Pulmonary artery endothelial cell (primary cell): ENCODE data around the gene FRMD4A. TPM values are rescaled to one million over a fixed set of nuclear protein-coding genes. Genes with fewer than 3 reads are reported as not detected.

Source experiments
- DNase-seq: peaks from one replicate; pipeline ENCODE4 v3.0.0-alpha.2; 2011; ENCODE audit warnings: low read depth, low spot score
- total RNA-seq: library from RNA; depleted of rRNA; stranded (reverse); fragments of >200 nt; gene quantifications from 2 replicates; pipeline ENCODE4 v1.2.3, GENCODE V29; 2014

FRMD4A gene
- total RNA-seq, 1 donor from 2014 or later: 95.3 TPM

DNA sequence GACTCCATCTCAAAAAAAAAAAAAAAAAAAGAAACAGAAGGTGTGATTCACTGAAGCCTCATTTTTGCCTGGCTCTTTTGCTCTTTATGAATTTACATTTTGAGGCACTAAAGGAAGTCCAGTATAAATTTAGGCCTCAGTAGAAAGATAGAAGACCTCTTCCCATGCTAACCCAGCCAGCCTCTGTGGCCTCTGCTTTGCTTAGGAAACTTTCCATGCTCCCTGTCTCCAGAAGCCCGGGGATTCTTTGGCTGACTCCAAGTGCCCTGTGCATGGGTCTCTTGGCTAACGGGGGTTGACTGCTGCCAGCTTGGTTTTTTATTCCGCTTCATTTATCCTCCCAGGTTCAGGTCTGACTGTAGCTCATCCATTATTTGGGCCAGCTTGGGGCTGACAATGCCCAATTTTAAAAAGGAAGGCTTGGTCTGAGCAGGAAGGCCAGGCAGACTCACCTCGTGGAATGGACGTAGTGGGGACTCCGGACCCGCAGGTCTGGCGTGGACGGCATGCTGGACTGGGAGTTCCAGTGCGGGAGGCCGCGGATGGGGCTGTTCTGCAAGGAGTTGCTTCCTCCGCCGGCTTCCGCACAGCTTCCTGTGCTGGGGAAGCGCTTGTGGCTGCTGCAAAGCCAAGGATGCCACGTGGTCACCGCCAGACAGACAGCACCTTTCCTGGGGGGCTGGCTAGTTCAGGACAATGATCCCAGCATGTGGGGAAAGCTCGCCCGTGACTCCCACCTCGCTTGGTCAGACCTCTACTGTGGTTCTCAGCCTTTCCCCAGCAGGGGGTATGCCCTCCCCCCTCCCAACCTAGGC lies 671.6 kb downstream of the FRMD4A start:
- DNase-seq: no peak

DNA sequence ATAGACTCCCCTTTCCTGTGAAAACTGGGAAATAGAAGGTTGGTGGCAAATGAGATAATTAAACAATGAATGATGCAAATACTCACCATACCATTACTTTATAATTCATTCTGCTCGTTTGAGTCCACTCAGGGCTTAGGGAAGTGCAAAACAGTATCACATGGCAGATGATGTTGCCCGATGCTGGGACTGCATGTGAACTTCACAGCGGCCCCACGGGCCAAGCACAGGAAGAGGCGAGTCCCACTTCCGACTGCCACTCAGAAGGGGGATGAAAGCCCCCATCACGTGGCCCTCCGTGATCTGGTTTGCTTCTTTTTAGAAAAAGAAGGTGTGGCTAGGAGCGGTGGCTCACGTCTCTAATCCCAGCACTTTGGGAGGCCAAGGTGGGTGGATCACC lies 672.5 kb downstream of the FRMD4A start:
- no peak for DNase-seq

DNA sequence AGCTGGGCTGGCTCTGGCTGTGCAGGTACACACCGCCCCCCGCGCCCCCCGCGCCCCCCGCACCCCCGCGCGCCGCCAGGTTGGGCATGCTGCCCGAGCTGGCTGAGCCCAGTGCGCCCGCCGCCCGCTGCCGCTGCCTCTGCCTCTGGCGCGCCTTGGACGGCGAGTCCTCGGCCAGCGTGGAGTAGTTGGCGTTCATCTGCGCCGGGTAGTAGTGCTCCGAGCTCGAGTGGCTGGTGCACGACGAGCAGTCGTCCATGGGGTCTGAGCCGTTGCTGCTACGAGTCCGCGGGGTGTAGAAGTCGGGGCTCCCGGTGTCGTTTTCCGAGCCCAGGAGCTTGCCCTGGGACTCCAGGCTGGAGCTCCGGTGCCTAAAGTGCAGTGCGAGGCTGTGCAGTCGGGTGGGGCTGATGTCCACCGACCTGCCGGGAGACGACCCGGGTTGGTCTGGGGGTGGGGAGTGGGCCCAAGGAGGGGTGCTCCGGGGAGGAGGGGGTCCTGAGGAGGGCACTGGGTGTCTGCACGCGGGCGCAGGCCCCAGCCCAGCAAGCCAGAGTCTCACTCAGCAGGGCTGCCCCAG lies 673.5 kb downstream of the FRMD4A start:
- no peak for DNase-seq

DNA sequence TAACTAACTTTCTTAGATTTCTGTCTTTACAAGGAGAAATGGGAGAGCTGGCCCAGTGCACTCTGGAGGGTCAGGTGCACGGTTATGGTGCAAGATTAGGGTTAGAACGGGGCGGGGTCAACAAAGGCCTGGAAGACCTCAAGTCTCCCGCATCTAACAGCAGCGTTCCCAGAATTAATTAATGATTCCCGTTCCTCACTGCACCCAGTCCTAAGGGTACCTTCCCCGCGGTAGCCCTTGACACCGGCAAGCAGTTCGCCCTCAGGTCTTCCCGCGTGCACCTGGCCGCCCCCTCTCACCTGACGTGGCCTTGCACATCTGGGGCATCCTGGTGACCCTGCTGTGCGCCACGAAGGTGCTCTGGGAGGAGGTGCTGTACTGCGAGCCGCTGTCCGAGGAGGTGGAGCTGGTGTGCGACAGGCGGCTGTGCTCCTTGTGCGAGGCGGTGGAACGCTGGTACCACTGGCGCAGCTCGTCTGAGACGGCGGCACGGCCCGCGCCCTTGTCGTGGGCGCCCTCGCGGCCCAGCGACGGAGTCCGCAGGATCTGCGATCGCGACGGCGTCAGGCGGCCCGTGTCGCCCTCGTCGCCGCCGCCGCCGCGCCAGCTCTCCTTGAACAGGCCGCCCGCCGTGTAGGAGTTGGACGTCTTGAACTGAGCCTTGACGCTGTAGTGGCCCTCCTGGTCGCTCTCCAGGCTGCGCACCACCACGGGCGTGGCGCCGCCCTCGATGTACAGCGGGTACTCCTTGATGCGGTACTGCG lies 674.2 kb downstream of the FRMD4A start:
- no peak for DNase-seq

DNA sequence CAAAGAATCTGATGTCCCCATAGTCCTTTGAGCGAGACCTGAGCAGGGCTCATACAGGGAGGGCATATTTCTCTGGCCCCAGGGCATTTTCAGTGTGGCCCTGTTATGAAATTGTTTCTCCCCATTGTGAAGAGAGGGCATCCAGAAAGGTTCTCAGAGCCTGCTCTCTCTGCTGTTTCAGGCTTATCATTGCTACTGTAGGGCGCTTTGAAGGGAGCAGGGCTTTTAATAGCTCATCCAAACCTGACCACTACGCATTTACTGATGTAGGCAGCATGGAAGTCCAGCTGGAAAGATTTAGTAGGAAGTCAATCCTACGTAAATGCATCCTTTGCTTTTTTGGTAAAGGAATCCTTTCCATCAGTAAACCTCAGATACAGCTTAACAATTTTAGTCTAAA lies 675.9 kb downstream of the FRMD4A start:
- no peak for DNase-seq

DNA sequence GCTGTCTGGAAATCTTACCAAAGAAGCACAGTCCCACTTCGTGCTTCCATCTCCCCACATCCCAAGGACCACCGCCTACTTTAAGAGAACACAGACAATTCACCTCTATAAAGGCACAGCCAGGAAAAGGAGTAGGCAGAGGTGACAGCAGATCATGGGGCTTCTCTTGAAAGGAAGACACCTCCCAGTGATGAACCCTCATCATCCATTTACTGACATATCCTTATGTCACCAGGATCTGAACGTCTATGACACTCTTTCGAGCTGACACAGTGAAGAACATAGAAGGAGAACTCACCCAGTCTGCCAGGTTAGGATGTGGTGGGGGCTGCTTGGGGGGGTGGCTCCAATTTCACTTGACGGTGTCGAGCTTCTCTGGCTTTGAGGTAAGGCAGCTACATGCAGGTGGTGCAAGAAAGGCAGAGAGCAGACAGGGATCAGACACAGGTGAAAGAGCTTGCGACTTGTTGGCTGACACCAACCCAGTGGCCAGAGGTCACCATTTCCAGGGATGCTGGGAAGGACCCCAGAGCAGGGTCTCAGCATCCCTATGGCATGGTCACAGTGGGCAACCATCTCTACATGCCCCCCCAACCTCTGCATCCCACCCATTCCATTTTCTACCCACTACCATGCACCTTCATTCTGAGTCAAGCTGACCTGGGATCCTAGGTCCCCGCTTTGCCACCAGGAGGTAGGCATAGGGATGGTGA lies 676.5 kb downstream of the FRMD4A start:
- no peak for DNase-seq

DNA sequence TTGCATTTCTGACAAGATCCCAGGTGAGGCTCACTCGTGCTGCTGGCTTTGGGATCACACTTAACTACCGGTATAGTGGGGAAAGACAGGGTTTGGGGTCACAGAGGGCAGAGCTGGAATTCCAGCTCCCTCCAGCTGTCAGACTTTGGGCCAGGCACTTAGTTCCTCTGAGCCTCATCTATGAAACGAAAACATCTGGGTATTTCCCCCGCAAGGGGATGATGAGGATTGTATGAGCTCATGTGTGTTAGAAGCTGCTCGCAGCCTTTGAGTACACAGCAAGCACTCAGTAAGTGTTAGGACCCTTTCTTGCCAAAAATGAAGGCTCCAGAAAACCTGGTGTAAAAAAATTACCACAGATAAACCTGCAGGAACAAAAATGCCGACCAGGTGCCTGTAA lies 677.9 kb downstream of the FRMD4A start:
- DNase-seq: no peak

DNA sequence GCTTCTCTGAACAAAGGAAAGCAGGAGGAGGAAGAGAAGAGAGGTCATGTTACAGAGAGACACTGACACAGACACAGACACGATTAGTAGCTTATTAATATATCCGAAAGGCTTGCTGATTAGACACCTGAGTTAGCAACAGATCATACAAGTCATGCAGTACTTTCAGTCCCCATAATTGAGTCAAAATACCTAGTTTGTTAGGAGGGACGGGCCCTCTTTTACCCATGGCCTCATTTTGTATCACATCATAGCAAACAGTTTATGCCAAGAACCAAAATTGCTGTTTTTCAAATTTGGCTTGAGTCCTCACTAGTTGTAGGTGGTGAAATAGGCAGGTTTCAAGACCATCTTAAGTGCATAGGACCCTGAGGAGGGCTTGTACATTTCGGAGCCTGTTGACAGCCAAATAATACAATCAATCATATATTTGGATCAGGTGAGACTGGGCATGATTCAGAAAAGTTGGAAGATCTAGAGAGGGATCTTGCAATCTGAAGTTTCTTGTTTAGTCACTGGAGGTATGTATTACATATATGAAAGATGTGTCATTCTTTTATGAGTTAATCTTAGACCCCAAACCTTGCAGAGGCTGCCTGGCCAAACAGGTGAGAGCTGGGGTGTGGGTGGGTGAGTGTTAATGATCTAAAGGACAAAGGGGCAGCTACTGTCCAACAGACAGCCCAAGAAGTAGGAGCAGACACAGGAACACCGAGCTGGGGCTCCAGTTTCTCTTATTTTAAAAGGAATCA lies 678.6 kb downstream of the FRMD4A start:
- no peak for DNase-seq

DNA sequence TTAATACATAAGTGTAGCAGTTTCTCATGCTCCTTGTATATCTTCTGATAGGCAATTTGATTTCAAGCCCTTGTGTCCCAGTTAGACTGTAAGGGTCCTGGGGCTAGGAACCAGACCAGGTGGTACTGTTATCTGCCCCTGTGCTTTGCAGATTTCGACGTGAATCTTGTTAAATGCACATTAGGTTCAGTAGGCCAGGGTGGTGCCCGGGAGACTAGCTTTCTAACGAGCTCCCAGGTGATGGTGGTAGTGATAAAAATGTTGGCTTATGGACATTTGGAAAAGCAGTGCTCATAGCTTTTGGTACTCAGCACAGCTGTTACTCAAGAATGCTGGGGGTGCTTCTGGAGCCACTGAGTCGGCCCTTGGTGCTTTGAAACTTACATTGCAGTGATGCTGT lies 679.8 kb downstream of the FRMD4A start:
- no peak for DNase-seq

DNA sequence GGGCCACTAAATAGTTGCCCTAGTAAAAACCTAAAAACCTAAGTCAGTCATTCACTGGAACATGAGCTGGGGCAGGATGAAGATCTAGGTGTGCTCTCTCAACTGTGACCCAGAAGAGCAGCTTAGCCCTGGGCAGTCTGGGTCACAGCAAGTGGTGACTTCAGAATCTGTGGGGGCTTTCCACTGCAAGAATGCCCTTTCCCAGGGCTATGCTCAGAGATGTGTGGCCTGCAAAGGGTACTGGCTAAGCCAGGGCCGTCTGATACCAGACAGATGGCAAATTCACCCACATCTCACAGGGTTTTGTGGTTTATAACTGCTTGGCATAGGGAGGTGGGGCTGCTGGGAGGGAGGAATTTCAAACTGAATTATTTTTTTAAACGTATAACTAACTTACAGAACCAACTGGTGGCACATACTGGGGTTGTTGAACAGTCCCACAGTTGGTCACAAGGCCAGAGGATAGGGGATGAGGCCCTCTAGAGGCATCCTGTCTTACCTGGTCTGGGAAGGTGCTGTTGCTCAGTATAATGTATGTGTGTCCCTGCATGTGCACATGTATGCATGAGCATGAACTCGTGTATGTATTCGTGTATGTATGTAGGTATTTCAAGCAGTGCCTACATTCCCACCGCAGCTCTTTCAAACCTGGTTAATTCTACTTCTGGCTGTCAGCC lies 680.7 kb downstream of the FRMD4A start:
- DNase-seq: no peak

DNA sequence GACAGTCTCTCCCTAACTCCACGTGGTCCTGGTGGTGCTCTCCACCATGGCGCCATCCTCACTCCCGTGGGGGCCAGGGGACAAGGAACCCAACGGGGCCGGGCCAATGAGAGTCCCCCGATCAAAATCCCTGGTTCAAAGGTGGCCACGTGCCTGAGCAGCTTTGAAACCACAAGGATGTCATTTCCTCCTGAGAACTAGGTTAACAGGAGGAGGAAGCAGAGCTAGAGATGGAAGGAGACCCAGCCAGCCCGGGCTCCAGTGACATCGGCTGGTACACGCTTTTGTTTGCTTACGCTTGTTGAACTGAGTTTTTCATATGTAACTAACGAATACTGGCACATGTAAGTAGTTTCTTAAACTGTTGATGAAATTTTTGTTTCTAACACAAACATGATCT lies 682.3 kb downstream of the FRMD4A start:
- no peak for DNase-seq

DNA sequence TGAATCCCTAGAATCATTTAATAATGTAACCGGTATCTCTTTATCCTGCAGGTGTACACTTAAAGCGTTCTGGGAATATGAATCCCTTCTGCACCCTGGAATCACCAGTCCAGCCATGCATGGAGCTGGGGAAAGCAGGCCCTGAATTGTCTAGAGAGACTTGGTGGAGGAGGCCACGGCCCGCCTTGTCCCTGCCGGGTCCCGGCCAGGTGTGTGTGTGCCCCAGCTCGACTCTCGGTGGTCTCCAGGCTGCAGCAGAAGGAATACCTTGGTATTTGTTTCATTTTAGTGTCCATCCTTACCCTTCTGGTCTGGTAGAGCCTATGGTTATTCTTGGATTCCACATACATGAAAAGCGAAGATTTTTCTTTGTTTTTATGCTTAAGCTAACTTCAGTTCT lies 685.9 kb downstream of the FRMD4A start:
- DNase-seq: no peak

DNA sequence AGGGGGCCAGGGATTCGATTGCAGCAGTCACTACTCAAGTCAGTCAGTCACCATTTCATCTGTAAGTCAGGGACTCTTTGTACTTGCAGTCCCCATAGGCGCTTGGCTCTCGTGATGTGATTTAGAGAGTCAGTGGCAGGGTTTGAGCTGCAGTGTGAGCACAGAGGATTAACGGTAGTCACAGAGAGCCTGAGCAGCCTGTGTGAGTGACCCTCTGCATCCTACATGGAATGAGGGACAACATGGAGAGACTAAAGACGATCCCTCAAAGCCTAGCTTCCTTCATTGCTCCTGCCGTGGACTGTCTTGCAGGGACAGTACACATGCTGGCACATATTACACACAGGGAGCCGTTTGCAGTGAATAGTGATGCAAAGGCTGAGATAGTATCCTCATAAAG lies 687.7 kb downstream of the FRMD4A start:
- no peak for DNase-seq

DNA sequence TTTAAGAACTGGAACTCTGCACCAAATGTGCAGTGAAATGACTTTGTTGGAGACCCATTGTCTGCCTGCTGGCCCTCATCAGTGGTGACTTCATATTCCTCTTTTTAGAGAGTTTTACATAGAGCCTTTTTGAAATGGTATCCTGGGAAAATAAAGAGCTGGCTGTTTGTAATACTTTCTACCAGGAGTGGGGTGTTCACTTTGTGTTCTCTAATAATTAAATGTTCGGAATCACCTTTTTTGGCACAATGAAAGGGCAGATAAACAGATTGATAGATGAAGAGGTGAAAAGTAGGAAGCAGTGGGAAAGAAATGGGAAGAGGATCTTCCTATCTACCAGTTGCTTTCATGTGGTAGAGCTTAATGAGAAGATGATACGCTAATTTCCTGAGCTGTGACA lies 688.4 kb downstream of the FRMD4A start:
- DNase-seq: no peak

DNA sequence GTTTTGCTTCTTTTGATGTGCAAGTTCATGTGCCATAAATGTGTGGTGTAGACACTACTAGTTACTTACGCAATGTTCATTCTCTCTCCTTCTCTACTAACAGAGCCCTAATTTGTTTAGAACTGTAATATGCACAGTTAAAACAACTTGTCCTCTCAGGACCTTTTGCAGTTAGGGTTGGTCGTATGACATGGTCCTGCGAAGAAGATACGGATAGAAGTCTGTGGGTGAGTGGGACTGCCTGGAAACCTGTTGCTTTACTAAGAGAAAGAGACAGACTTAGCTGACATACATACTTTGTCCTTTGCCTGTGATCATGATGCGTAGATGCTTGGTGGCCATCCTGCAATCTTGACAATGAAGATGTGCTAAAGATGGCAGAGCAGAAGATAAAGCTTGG lies 692.8 kb downstream of the FRMD4A start:
- DNase-seq: no peak

DNA sequence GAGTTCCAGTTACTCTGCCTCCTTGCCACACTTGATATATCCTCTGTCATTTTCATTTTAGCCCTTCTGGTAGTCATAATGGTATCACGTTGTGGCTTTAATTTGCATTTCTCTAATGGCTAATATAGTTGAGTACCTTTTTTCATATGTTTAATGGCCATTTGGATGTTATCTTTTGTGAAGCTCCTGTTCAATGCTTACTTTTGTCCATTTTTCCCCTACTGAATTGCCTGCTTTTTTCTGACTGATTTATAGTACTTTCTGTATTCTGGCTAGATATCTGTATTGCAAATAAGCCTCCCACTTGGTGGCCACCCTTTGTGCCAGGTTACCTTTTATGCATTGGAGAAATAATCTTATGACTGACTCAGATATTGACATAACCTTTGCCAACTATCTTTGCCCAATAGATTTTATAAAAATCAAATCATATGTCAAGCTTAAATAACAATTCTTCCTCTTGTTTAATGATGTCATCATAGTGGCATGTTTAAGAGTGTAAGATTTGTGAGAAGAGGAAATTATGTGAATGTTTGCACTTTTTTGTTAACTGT lies 693.3 kb downstream of the FRMD4A start:
- DNase-seq: peak; percentile 22

DNA sequence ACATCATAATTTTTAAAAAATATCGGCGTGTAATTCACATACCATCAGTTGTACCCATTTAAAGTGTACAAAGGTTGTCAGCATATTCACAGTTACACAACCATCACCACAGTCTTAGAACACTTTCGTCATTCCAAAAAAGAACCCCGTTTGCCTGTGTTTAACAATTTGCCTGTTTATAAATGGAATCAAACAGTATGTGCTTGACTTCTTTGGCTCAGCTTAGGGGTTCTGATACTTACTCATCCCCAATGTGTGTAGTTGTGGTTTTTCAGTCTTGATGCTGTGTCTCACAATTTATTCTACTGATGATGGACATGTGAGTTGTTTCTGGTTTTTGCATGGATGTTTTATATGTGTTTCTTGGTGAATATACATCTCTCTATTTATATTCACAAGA lies 693.9 kb downstream of the FRMD4A start:
- no peak for DNase-seq

DNA sequence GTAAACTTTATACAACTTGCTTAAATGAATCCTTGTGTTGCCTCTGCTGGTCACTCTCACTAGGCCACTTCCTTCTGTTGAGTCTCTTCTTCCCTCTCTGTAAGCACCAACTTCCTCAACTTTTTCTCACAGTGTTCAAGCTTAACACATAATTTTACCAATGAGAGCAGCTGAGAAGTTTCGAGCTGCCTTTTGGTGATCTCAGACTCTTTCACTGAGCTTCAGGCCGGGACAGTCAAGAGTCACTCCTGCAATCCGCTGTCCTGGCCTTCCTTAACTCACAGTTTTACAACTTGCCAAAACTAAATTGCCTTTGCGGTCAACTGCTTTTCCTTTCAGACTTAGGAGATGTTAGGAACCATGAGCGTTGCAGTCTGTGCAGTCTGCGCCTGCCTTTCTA lies 696.5 kb downstream of the FRMD4A start:
- no peak for DNase-seq

DNA sequence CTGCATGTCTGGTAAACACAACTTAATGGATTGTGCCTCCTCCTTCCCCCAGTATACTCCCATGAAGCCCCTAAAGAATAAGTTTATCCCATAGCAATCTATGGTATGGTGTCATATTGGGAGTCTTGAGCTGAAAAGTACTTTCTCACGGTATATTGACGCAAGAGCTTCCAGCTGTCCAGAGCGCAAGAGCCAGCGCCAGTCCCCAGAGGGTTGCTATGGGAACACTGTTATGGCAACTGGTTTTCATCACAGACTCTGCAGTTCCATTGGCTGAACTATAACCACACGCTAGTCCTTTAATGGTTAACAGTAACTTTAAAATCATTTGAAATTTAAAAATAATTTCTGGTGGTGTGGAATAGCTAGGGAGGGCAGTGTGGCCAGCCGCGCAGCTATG lies 697.0 kb downstream of the FRMD4A start:
- no peak for DNase-seq

DNA sequence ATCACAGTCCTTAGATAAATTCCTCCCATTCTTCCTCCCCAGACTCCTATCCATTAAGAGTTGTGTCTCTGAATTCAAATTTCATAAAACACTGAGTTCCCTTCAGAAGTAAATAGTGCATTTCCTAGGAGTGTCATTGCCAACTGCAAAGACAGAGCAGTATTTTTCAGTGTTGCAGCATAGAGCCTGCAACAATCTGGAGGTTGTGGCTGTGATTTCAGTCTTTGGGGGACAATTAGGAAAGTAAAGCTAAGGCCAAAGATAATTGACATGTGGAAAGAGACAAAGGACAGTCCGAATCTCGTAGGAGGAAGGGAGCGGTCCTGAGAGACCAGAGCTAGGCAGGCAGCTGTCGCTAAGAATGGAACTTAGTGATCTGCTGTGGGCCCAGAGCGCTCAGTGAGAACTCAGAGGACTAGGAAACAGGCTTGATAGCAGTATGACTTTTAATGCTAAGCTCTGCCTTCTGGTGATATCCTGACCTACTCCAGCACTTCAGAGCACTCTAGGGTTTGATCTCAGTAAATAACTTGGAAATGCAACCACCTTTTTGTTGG lies 697.8 kb downstream of the FRMD4A start:
- no peak for DNase-seq
